ENCODE data around the gene FILIP1. TPM values are rescaled to one million over a fixed set of nuclear protein-coding genes. Genes with fewer than 3 reads are reported as not detected.
"Not testable (repeated sequence)": the region's sequence is repeated elsewhere in the genome, so short reads cannot be mapped to it uniquely, and the experiment has no call there.

Gene FILIP1
- total RNA-seq, 2 donors from 2014 or later: 0.98 to 6.5 TPM

GRCh38 chr6:75466636-75467035 lies 27.0 kb downstream of the FILIP1 start:
- no peak for DNase-seq
- intact Hi-C loops (cut with DNase I, micrococcal nuclease): no loop called here
- ATAC-seq: no peak

GRCh38 chr6:75463908-75464307 lies 29.7 kb downstream of the FILIP1 start:
- intact Hi-C loops (cut with DNase I, micrococcal nuclease): no loop called here
- no peak for ATAC-seq
- no peak for DNase-seq

- ATAC-seq (no peak), DNase-seq (no peak)
- intact Hi-C loops (cut with DNase I, micrococcal nuclease): no loop called here
Measured at GRCh38 chr6:75463061-75463460, 30.5 kb downstream of the FILIP1 start.

- ATAC-seq: no peak
- intact Hi-C loops (cut with DNase I, micrococcal nuclease): no loop called here
- no peak for DNase-seq
Measured at GRCh38 chr6:75460681-75461080, 32.9 kb downstream of the FILIP1 start.

GRCh38 chr6:75458895-75459294 lies 34.7 kb downstream of the FILIP1 start:
- intact Hi-C loops (cut with DNase I, micrococcal nuclease): no loop called here

GRCh38 chr6:75450903-75451302 lies 42.7 kb downstream of the FILIP1 start:
- intact Hi-C loops (cut with DNase I, micrococcal nuclease): no loop called here

More at GRCh38 chr6:75458895-75459294, 34.7 kb downstream of the FILIP1 start:
- no peak for DNase-seq
- no peak for ATAC-seq

GRCh38 chr6:75449630-75450206 lies 43.9 kb downstream of the FILIP1 start:
- intact Hi-C loops (cut with DNase I, micrococcal nuclease): no loop called here
- ATAC-seq (no peak), DNase-seq (no peak)

More at GRCh38 chr6:75450903-75451302, 42.7 kb downstream of the FILIP1 start:
- DNase-seq (no peak), ATAC-seq (no peak)

GRCh38 chr6:75446241-75446880 lies 47.2 kb downstream of the FILIP1 start:
- intact Hi-C loops (cut with DNase I, micrococcal nuclease): no loop called here
- ATAC-seq (no peak), DNase-seq (no peak)

GRCh38 chr6:75445738-75446137 lies 47.9 kb downstream of the FILIP1 start:
- DNase-seq (no peak), ATAC-seq (no peak)
- intact Hi-C loops (cut with DNase I, micrococcal nuclease): no loop called here

GRCh38 chr6:75444899-75445298 lies 48.7 kb downstream of the FILIP1 start:
- ATAC-seq: no peak

GRCh38 chr6:75441883-75442282 lies 51.7 kb downstream of the FILIP1 start:
- intact Hi-C loops (cut with DNase I, micrococcal nuclease); ATAC-seq: not testable (repeated sequence)

More at GRCh38 chr6:75444899-75445298, 48.7 kb downstream of the FILIP1 start:
- intact Hi-C loops (cut with DNase I, micrococcal nuclease): no loop called here
- DNase-seq: no peak

GRCh38 chr6:75441479-75441878 lies 52.1 kb downstream of the FILIP1 start:
- ATAC-seq; intact Hi-C loops (cut with DNase I, micrococcal nuclease); DNase-seq: not testable (repeated sequence)

More at GRCh38 chr6:75441883-75442282, 51.7 kb downstream of the FILIP1 start:
- DNase-seq: not testable (repeated sequence)

- DNase-seq (no peak), ATAC-seq (no peak)
- intact Hi-C loops (cut with DNase I, micrococcal nuclease): no loop called here
Measured at GRCh38 chr6:75438442-75439116, 55.0 kb downstream of the FILIP1 start.

GRCh38 chr6:75438013-75438431 lies 55.6 kb downstream of the FILIP1 start:
- DNase-seq: no peak
- ATAC-seq: no peak
- intact Hi-C loops (cut with DNase I, micrococcal nuclease): no loop called here

- no peak for ATAC-seq
- intact Hi-C loops (cut with DNase I, micrococcal nuclease): no loop called here
- no peak for DNase-seq
Measured at GRCh38 chr6:75437421-75437891, 56.1 kb downstream of the FILIP1 start.

GRCh38 chr6:75436869-75437268 lies 56.7 kb downstream of the FILIP1 start:
- ATAC-seq (no peak), DNase-seq (peak; percentile 4 to 47)
- intact Hi-C loops (cut with DNase I, micrococcal nuclease): no loop called here

- intact Hi-C loops (cut with DNase I, micrococcal nuclease); ATAC-seq; DNase-seq: not testable (repeated sequence)
Measured at GRCh38 chr6:75432809-75433208, 60.8 kb downstream of the FILIP1 start.

- DNase-seq (no peak), ATAC-seq (no peak)
- intact Hi-C loops (cut with DNase I, micrococcal nuclease): no loop called here
Measured at GRCh38 chr6:75431379-75431778, 62.2 kb downstream of the FILIP1 start.

- no peak for DNase-seq
- intact Hi-C loops (cut with DNase I, micrococcal nuclease): no loop called here
- no peak for ATAC-seq
Measured at GRCh38 chr6:75430631-75431325, 62.8 kb downstream of the FILIP1 start.

Data from left colon (tissue), 2 donors.